ENCODE measurements around the gene GPATCH11.

GPATCH11 gene

GRCh38 chr2:37109523-37109922 is 25.2 kb downstream of the GPATCH11 start:
- DNase-seq (ENCODE audit: low spot score) = no peak

- DNase-seq (ENCODE audit: low spot score) = no peak
Measured at GRCh38 chr2:37110306-37111212, 26.2 kb downstream of the GPATCH11 start.

GRCh38 chr2:37111958-37112357 is 27.6 kb downstream of the GPATCH11 start:
- no peak for DNase-seq (ENCODE audit: low spot score)

- no peak for DNase-seq (ENCODE audit: low spot score)
Measured at GRCh38 chr2:37117566-37117965, 33.2 kb downstream of the GPATCH11 start.

- DNase-seq (ENCODE audit: low spot score) = no peak
Measured at GRCh38 chr2:37119157-37119556, 34.8 kb downstream of the GPATCH11 start.

GRCh38 chr2:37125416-37125815 is 41.1 kb downstream of the GPATCH11 start:
- no peak for DNase-seq (ENCODE audit: low spot score)

GRCh38 chr2:37132914-37133313 is 48.6 kb downstream of the GPATCH11 start:
- no peak for DNase-seq (ENCODE audit: low spot score)

- no peak for DNase-seq (ENCODE audit: low spot score)
Measured at GRCh38 chr2:37142546-37142945, 58.2 kb downstream of the GPATCH11 start.

- no peak for DNase-seq (ENCODE audit: low spot score)
Measured at GRCh38 chr2:37143974-37144373, 59.7 kb downstream of the GPATCH11 start.

- DNase-seq (ENCODE audit: low spot score) = no peak
Measured at GRCh38 chr2:37146062-37146461, 61.7 kb downstream of the GPATCH11 start.

GRCh38 chr2:37148325-37148724 is 64.0 kb downstream of the GPATCH11 start:
- no peak for DNase-seq (ENCODE audit: low spot score)
